Posterior cingulate gyrus (tissue), 11 donors: ENCODE measurements around the gene DMAC2L.
"Not testable (repeated sequence)": the region's sequence is repeated elsewhere in the genome, so short reads cannot be mapped to it uniquely, and the experiment has no call there.

Experiments
- DNase-seq, 10 donors: peaks; one replicate each; pipeline versions ENCODE4 v3.0.0 to v3.0.0-alpha.2; 2020 to 2021; ENCODE audit warnings: mixed read lengths in 3 of 10
- intact Hi-C: fragments of 100-400 bp; cut with DNase I; formaldehyde crosslinking; loops from one replicate; pipeline ENCODE4 v1.15.1; 2023

DMAC2L gene

GRCh38 chr14:50350975-50351374, 38.9 kb downstream of the DMAC2L start:
- DNase-seq: no peak
- intact Hi-C loops: no loop called here

GRCh38 chr14:50352584-50352983, 40.5 kb downstream of the DMAC2L start:
- intact Hi-C loops: no loop called here

GRCh38 chr14:50353126-50353525, 41.0 kb downstream of the DMAC2L start:
- intact Hi-C loops: no loop called here
- DNase-seq: no peak

More at GRCh38 chr14:50352584-50352983, 40.5 kb downstream of the DMAC2L start:
- DNase-seq: no peak

GRCh38 chr14:50354527-50354926, 42.4 kb downstream of the DMAC2L start:
- no peak for DNase-seq
- intact Hi-C loops: no loop called here

GRCh38 chr14:50355692-50356091, 43.6 kb downstream of the DMAC2L start:
- intact Hi-C loops: no loop called here
- no peak for DNase-seq

GRCh38 chr14:50356283-50356682, 44.2 kb downstream of the DMAC2L start:
- intact Hi-C loops: not testable (repeated sequence)

GRCh38 chr14:50357124-50357523, 45.0 kb downstream of the DMAC2L start:
- intact Hi-C loops: no loop called here
- DNase-seq: no peak

More at GRCh38 chr14:50356283-50356682, 44.2 kb downstream of the DMAC2L start:
- not testable (repeated sequence) for DNase-seq

- peak in 3 of 10 donors; percentile 49 to 86 (median 79) for DNase-seq
- intact Hi-C loops: no loop called here
Measured at GRCh38 chr14:50357753-50358395, 45.8 kb downstream of the DMAC2L start.

GRCh38 chr14:50359631-50360030, 47.5 kb downstream of the DMAC2L start:
- intact Hi-C loops: no loop called here
- DNase-seq: no peak

- intact Hi-C loops: no loop called here
- DNase-seq: no peak
Measured at GRCh38 chr14:50360093-50360492, 48.0 kb downstream of the DMAC2L start.

GRCh38 chr14:50360851-50361250, 48.7 kb downstream of the DMAC2L start:
- intact Hi-C loops: no loop called here
- no peak for DNase-seq

GRCh38 chr14:50361473-50362403, 49.6 kb downstream of the DMAC2L start:
- intact Hi-C loops, DNase-seq: not testable (repeated sequence)

GRCh38 chr14:50362764-50363713, 50.9 kb downstream of the DMAC2L start:
- no peak for DNase-seq
- intact Hi-C loops: no loop called here

GRCh38 chr14:50363714-50364111, 51.6 kb downstream of the DMAC2L start:
- intact Hi-C loops: no loop called here
- no peak for DNase-seq

GRCh38 chr14:50364792-50365191, 52.7 kb downstream of the DMAC2L start:
- intact Hi-C loops: no loop called here
- no peak for DNase-seq

- intact Hi-C loops, DNase-seq: not testable (repeated sequence)
Measured at GRCh38 chr14:50365572-50365971, 53.4 kb downstream of the DMAC2L start.

- intact Hi-C loops: no loop called here
- no peak for DNase-seq
Measured at GRCh38 chr14:50366115-50366514, 54.0 kb downstream of the DMAC2L start.

- intact Hi-C loops: no loop called here
- no peak for DNase-seq
Measured at GRCh38 chr14:50366589-50366988, 54.5 kb downstream of the DMAC2L start.

GRCh38 chr14:50371546-50371945, 59.4 kb downstream of the DMAC2L start:
- intact Hi-C loops: no loop called here
- DNase-seq: no peak

- no peak for DNase-seq
- intact Hi-C loops: no loop called here
Measured at GRCh38 chr14:50373959-50374358, 61.8 kb downstream of the DMAC2L start.

- intact Hi-C loops: no loop called here
- no peak for DNase-seq
Measured at GRCh38 chr14:50375760-50376159, 63.6 kb downstream of the DMAC2L start.
